Measurements from ENCODE around the gene RASAL2.

GRCh38 chr1:178060789-178061556 lies 32.9 kb upstream of the RASAL2 start:
- TF ChIP-seq CTCF (IDR thresholded peaks at IDR 0.05; ENCODE audit: low read depth, low read length) (no peak), EZH2phosphoT487 (IDR thresholded peaks at IDR 0.05; ENCODE audit: low read depth) (no peak)
